Thymus (tissue), 11 donors: ENCODE results near the gene KCNQ1. TPM values are rescaled to one million over a fixed set of nuclear protein-coding genes. Genes with fewer than 3 reads are reported as not detected.

Experiments used
- DNase-seq, 9 donors: peaks; one replicate each; pipeline ENCODE4 v3.0.0-alpha.2; 2013; ENCODE audit warnings: low spot score in 9 of 9, low read depth in 6 of 9, missing footprints in 1 of 9
- H3K27ac ChIP-seq, 2 donors: one replicate each; pipeline ENCODE4 v1.5.1; 2013; ENCODE audit warnings: control low read depth in 1 of 2, low read depth in 1 of 2, low read length in 1 of 2, mild to moderate bottlenecking in 1 of 2, moderate library complexity in 1 of 2
- H3K27me3 ChIP-seq, 2 donors: one replicate each; pipeline ENCODE4 v1.5.1; 2013; ENCODE audit warnings: low read length in 1 of 2; ENCODE audit not compliant: control insufficient read depth in 2 of 2, insufficient read depth in 1 of 2
- H3K36me3 ChIP-seq, 2 donors: one replicate each; pipeline ENCODE4 v1.5.1; 2013; ENCODE audit warnings: low read length in 1 of 2, mild to moderate bottlenecking in 1 of 2, moderate library complexity in 1 of 2; ENCODE audit not compliant: control insufficient read depth in 2 of 2, insufficient read depth in 2 of 2
- H3K4me1 ChIP-seq, 2 donors: one replicate each; pipeline ENCODE4 v1.5.1; 2013; ENCODE audit warnings: low read length in 2 of 2; ENCODE audit not compliant: control insufficient read depth in 2 of 2, insufficient read depth in 2 of 2
- H3K4me3 ChIP-seq, 2 donors: one replicate each; pipeline ENCODE4 v1.5.1; 2013; ENCODE audit warnings: low read length in 2 of 2, control low read depth in 1 of 2, mild to moderate bottlenecking in 1 of 2
- H3K9me3 ChIP-seq, 2 donors: one replicate each; pipeline ENCODE4 v1.5.1; 2013; ENCODE audit warnings: low read length in 1 of 2, mild to moderate bottlenecking in 1 of 2; ENCODE audit not compliant: control insufficient read depth in 2 of 2, insufficient read depth in 1 of 2
- WGBS: extraction: QIAGEN DNeasy Blood & Tissue Kit; methylation state at CpG from one replicate; pipeline ENCODE4 v1.1.7; 2013; 5-methylcytosine and 5-hydroxymethylcytosine counted together
- polyA plus RNA-seq: library from polyadenylated mRNA; stranded (reverse); fragments of 200-250 nt; gene quantifications from one replicate; pipeline ENCODE4 v1.2.3, GENCODE V29; 2013
- total RNA-seq: library from RNA; stranded (reverse); fragments of 120-200 nt; gene quantifications from one replicate; pipeline ENCODE4 v1.2.4, GENCODE V29; 2013
- donor health status: healthy.

The KCNQ1 gene
- total and polyA plus RNA-seq, 2 donors = 0.94 to 3.7 TPM

- no peak overlapping the region for H3K4me3 ChIP-seq
- peaks cover 0 to 5% of the 10 kb centered on the region in 2 donors for H3K4me1 ChIP-seq
- H3K27me3 ChIP-seq = no peaks in the 10 kb centered on the region
- H3K9me3 ChIP-seq = no peaks in the 10 kb centered on the region
- WGBS = 93% methylated on average over 8 of the region's 8 CpGs
- H3K36me3 ChIP-seq = no peaks in the 10 kb centered on the region
- no peak overlapping the region for H3K27ac ChIP-seq
- no peak for DNase-seq
Measured at GRCh38 chr11:2755071-2755470, 310.3 kb downstream of the KCNQ1 start.

- Histone ChIP-seq H3K4me3 (no peak overlapping the region), H3K9me3 (no peaks in the 10 kb centered on the region), H3K27ac (no peak overlapping the region), H3K36me3 (no peaks in the 10 kb centered on the region), H3K27me3 (no peaks in the 10 kb centered on the region), H3K4me1 (no peaks in the 10 kb centered on the region)
- WGBS = 98% methylated on average over 14 of the region's 14 CpGs
- DNase-seq = no peak
Measured at GRCh38 chr11:2758751-2759150, 313.9 kb downstream of the KCNQ1 start.

- no peaks in the 10 kb centered on the region for H3K9me3 ChIP-seq
- H3K4me1 ChIP-seq = no peaks in the 10 kb centered on the region
- no peaks in the 10 kb centered on the region for H3K27me3 ChIP-seq
- no peaks in the 10 kb centered on the region for H3K36me3 ChIP-seq
- no peak for DNase-seq
- no peak overlapping the region for H3K27ac ChIP-seq
- WGBS = 94% methylated on average over 17 of the region's 17 CpGs
- H3K4me3 ChIP-seq = no peak overlapping the region
Measured at GRCh38 chr11:2759228-2760195, 314.7 kb downstream of the KCNQ1 start.

- H3K36me3 ChIP-seq = no peaks in the 10 kb centered on the region
- no peak overlapping the region for H3K27ac ChIP-seq
- H3K27me3 ChIP-seq = no peaks in the 10 kb centered on the region
- DNase-seq = no peak
- H3K4me3 ChIP-seq = no peak overlapping the region
- no peaks in the 10 kb centered on the region for H3K9me3 ChIP-seq
- no peaks in the 10 kb centered on the region for H3K4me1 ChIP-seq
- 93% methylated on average over 20 of the region's 20 CpGs for WGBS
Measured at GRCh38 chr11:2760196-2760871, 315.5 kb downstream of the KCNQ1 start.

- Histone ChIP-seq H3K27me3 (no peaks in the 10 kb centered on the region), H3K9me3 (no peaks in the 10 kb centered on the region), H3K4me1 (no peaks in the 10 kb centered on the region), H3K36me3 (no peaks in the 10 kb centered on the region), H3K27ac (no peak overlapping the region), H3K4me3 (no peak overlapping the region)
- 97% methylated on average over 33 of the region's 33 CpGs for WGBS
- no peak for DNase-seq
Measured at GRCh38 chr11:2761131-2762030, 316.6 kb downstream of the KCNQ1 start.

- DNase-seq = no peak
- 94% methylated on average over 10 of the region's 10 CpGs for WGBS
- Histone ChIP-seq H3K27me3 (no peaks in the 10 kb centered on the region), H3K4me1 (no peaks in the 10 kb centered on the region), H3K36me3 (no peaks in the 10 kb centered on the region), H3K4me3 (no peak overlapping the region), H3K9me3 (no peaks in the 10 kb centered on the region), H3K27ac (no peak overlapping the region)
Measured at GRCh38 chr11:2762031-2762380, 317.2 kb downstream of the KCNQ1 start.

- WGBS = 98% methylated on average over 17 of the region's 17 CpGs
- Histone ChIP-seq H3K36me3 (no peaks in the 10 kb centered on the region), H3K27ac (no peak overlapping the region), H3K4me1 (no peaks in the 10 kb centered on the region), H3K9me3 (no peaks in the 10 kb centered on the region), H3K4me3 (no peak overlapping the region), H3K27me3 (no peaks in the 10 kb centered on the region)
- no peak for DNase-seq
Measured at GRCh38 chr11:2762451-2762850, 317.6 kb downstream of the KCNQ1 start.

- 77% methylated on average over 4 of the region's 4 CpGs for WGBS
- DNase-seq = no peak
- Histone ChIP-seq H3K27me3 (no peaks in the 10 kb centered on the region), H3K4me3 (no peak overlapping the region), H3K36me3 (no peaks in the 10 kb centered on the region), H3K4me1 (no peaks in the 10 kb centered on the region), H3K27ac (no peak overlapping the region), H3K9me3 (no peaks in the 10 kb centered on the region)
Measured at GRCh38 chr11:2763984-2764383, 319.2 kb downstream of the KCNQ1 start.
